H1 (cell line): Measurements from ENCODE around the gene IFT27. TPM values are rescaled to one million over a fixed set of nuclear protein-coding genes. Genes with fewer than 3 reads are reported as not detected.
A peak's percentile ranks its signal among the peaks of the same experiment; 100 is the strongest.

Experiments used
- ATF2 ChIP-seq: IDR thresholded peaks from 2 replicates; pipeline ENCODE4 v1.6.1; 2012; ENCODE audit warnings: low read length, inconsistent platforms
- BRCA1 ChIP-seq: IDR thresholded peaks from 2 replicates; pipeline ENCODE4 v1.6.1; 2012; ENCODE audit warnings: low read depth, low read length, improper control_type of control experiment
- CBX5 ChIP-seq: fragments of 300-800, 300-1000 bp; sonication (generic); IDR thresholded peaks from 2 replicates; pipeline ENCODE4 v1.7.1; 2016; ENCODE audit warnings: antibody characterized with exemption, low read length, low read depth
- CTBP2 ChIP-seq: IDR thresholded peaks from 2 replicates; pipeline ENCODE4 v1.7.0; 2011; ENCODE audit warnings: borderline replicate concordance, mild to moderate bottlenecking, moderate library complexity, mixed read lengths, low read length; ENCODE audit not compliant: insufficient read depth, insufficient read length
- EGR1 ChIP-seq: IDR thresholded peaks from 2 replicates; pipeline ENCODE4 v1.6.1; 2011; ENCODE audit warnings: low read depth, low read length, borderline replicate concordance
- GABPA ChIP-seq: IDR thresholded peaks from 2 replicates; pipeline ENCODE4 v1.6.1; 2011; ENCODE audit warnings: mild to moderate bottlenecking, low read length, moderate library complexity, borderline replicate concordance; ENCODE audit not compliant: insufficient read depth
- HDAC2 ChIP-seq, 2 experiments: fragments of 300-600 bp in 1 of 2; sonication (generic) in 1 of 2; IDR thresholded peaks; 2 replicates each; pipeline ENCODE4 v1.6.1; 2011 to 2012; ENCODE audit warnings: low read depth in 2 of 2, low read length in 2 of 2, mild to moderate bottlenecking in 2 of 2, moderate library complexity in 2 of 2, borderline replicate concordance in 1 of 2, inconsistent platforms in 1 of 2
- JUN ChIP-seq: IDR thresholded peaks from 2 replicates; pipeline ENCODE4 v1.6.1; 2011; ENCODE audit warnings: low read depth, mild to moderate bottlenecking, improper control_type of control experiment, low read length
- KDM1A ChIP-seq: fragments of 200-600, 300-600 bp; sonication (generic); IDR thresholded peaks from 2 replicates; pipeline ENCODE4 v1.7.1; 2016; ENCODE audit warnings: mild to moderate bottlenecking, low read length, borderline replicate concordance
- KDM5A ChIP-seq: fragments of 200-600 bp; IDR thresholded peaks from 2 replicates; pipeline ENCODE4 v1.7.1; 2012; ENCODE audit warnings: mild to moderate bottlenecking, low read length, inconsistent platforms, mixed read lengths
- MAFK ChIP-seq: IDR thresholded peaks from 2 replicates; pipeline ENCODE4 v1.6.1; 2012; ENCODE audit warnings: low read depth, mild to moderate bottlenecking, improper control_type of control experiment, low read length
- NANOG ChIP-seq: IDR thresholded peaks from 2 replicates; pipeline ENCODE4 v1.6.1; 2011; ENCODE audit warnings: low read length, low read depth, mild to moderate bottlenecking, inconsistent platforms; ENCODE audit not compliant: insufficient read depth, poor library complexity, severe bottlenecking
- PHF8 ChIP-seq: fragments of 200-600 bp; sonication (generic); conservative IDR thresholded peaks from 2 replicates; pipeline ENCODE4 v1.7.1; 2012; ENCODE audit warnings: low read depth, mild to moderate bottlenecking, inconsistent platforms, low read length, moderate library complexity
- RBBP5 ChIP-seq: IDR thresholded peaks from 2 replicates; pipeline ENCODE4 v1.7.1; 2012; ENCODE audit warnings: low read depth, mild to moderate bottlenecking, inconsistent platforms, low read length, moderate library complexity, borderline replicate concordance
- RFX5 ChIP-seq: IDR thresholded peaks from 2 replicates; pipeline ENCODE4 v1.6.1; 2011; ENCODE audit warnings: low read depth, low read length, improper control_type of control experiment, borderline replicate concordance
- RNF2 ChIP-seq: fragments of 200-900, 300-1000 bp; sonication (generic); IDR thresholded peaks from 2 replicates; pipeline ENCODE4 v1.7.1; 2016; ENCODE audit warnings: borderline replicate concordance, low read depth, mild to moderate bottlenecking, antibody characterized with exemption, low read length; ENCODE audit not compliant: poor library complexity, severe bottlenecking; ENCODE audit errors: missing control alignments
- SAP30 ChIP-seq: fragments of 300-600 bp; sonication (generic); IDR thresholded peaks from 2 replicates; pipeline ENCODE4 v1.7.1; 2012; ENCODE audit warnings: low read length, moderate library complexity, mild to moderate bottlenecking, inconsistent platforms; ENCODE audit not compliant: insufficient read depth, insufficient replicate concordance
- SIX5 ChIP-seq: IDR thresholded peaks from 2 replicates; pipeline ENCODE4 v1.6.1; 2011; ENCODE audit warnings: mild to moderate bottlenecking, low read depth, low read length
- SUZ12 ChIP-seq: fragments of 200-600 bp; sonication (generic); IDR thresholded peaks from 2 replicates; pipeline ENCODE4 v1.6.1; 2012; ENCODE audit warnings: mild to moderate bottlenecking, inconsistent platforms, low read length, moderate library complexity, mixed read lengths
- ZNF274 ChIP-seq: IDR thresholded peaks from 2 replicates; pipeline ENCODE4 v1.7.0; 2012; ENCODE audit warnings: low read length, borderline replicate concordance; ENCODE audit errors: extremely low read depth
- polyA plus RNA-seq, 7 experiments: library from polyadenylated mRNA; depleted of rRNA in 3 of 7; stranded (reverse) in 5 of 7; unstranded in 2 of 7; fragments of >200 nt in 5 of 7; fragments of 200-250 nt in 2 of 7; gene quantifications; 1 replicate in 5 of 7; 2 replicates in 1 of 7; 4 replicates in 1 of 7; pipeline versions ENCODE4 v1.2.1 to v1.2.3, GENCODE V29; 2011 to 2013; ENCODE audit warnings: missing spikeins in 2 of 7, mixed read lengths in 2 of 7
- total RNA-seq: library from RNA; stranded (reverse); fragmentation: NEBNext Ultra II Directional; extraction: Animal tissue kit (Norgen Biotek cat#: 25700); gene quantifications from 2 replicates; pipeline ENCODE4 v1.2.1, GENCODE V29; 2021

Gene IFT27
- total and polyA plus RNA-seq, 2 of the 8 experiments (the other 6 are each of a cell fraction or from before 2014, with no cell fraction given), result 36.4 to 46.2 TPM

GRCh38 chr22:36781656-36782627, 6.0 kb upstream of the IFT27 start (continued):
- TF ChIP-seq RBBP5 (no peak), RFX5 (no peak), MAFK (no peak), KDM5A (no peak), EGR1 (no peak), GABPA (0 out of 2 replicates have a peak, but pooled peaks have one; percentile 37), BRCA1 (0 out of 2 replicates have a peak, but pooled peaks have one; percentile 7), NANOG (no peak), SAP30 (no peak), ATF2 (no peak), SUZ12 (no peak), CTBP2 (no peak), ZNF274 (no peak), HDAC2 (IDR thresholded peaks at IDR 0.05; ENCODE audit: borderline replicate concordance in 1 of 2, low read depth in 2 of 2, low read length in 2 of 2) (no peak), PHF8 (no peak), JUN (no peak), KDM1A (no peak; the same call in 1 of the 2 replicates), CBX5 (no peak), SIX5 (no peak), RNF2 (no peak)
